WTC11 (cell line): ENCODE measurements around the gene GRM7. TPM values are rescaled to one million over a fixed set of nuclear protein-coding genes. Genes with fewer than 3 reads are reported as not detected.

Experiments
- ATAC-seq: fragments of 200-7000 bp; cut with Tn5 transposase; 2 replicates; pipeline ENCODE4 v1.10.0; 2021; ENCODE audit warnings: mild to moderate bottlenecking, moderate library complexity
- CTCF ChIA-PET: fragments of 300-600 bp; sonication (Branson Sonifier 250); formaldehyde crosslinking; loops from one replicate; lab custom pipeline; 2021; ENCODE audit warnings: antibody characterized with exemption; lab: Charles Lee
- POLR2A ChIA-PET: fragments of 350-600 bp; sonication (Branson Sonifier 250); formaldehyde crosslinking; loops from one replicate; lab custom pipeline; 2021; ENCODE audit warnings: antibody characterized with exemption; lab: Charles Lee
- DNase-seq: peaks from one replicate; pipeline ENCODE4 v3.0.0; 2021; ENCODE audit warnings: low spot score
- H3K27ac Mint-ChIP-seq: 2 replicates; pipeline ENCODE4 v1.8.0; 2021; ENCODE audit warnings: mixed read lengths
- H3K27me3 Mint-ChIP-seq: 2 replicates; pipeline ENCODE4 v1.8.0; 2021; ENCODE audit warnings: low read depth, mild to moderate bottlenecking, moderate library complexity, mixed read lengths
- H3K36me3 Mint-ChIP-seq: 2 replicates; pipeline ENCODE4 v1.8.0; 2021; ENCODE audit warnings: mixed read lengths
- H3K4me1 Mint-ChIP-seq: 2 replicates; pipeline ENCODE4 v1.8.0; 2022; ENCODE audit warnings: mixed read lengths
- H3K4me3 Mint-ChIP-seq: 2 replicates; pipeline ENCODE4 v1.8.0; 2021; ENCODE audit warnings: mild to moderate bottlenecking, moderate library complexity, mixed read lengths
- H3K9me3 Mint-ChIP-seq: 2 replicates; pipeline ENCODE4 v1.8.0; 2021; ENCODE audit warnings: mixed read lengths
- FOXK1 ChIP-seq: sonication (generic); formaldehyde crosslinking; IDR thresholded peaks from 2 replicates; pipeline ENCODE4 v1.8.0; 2022; ENCODE audit warnings: mild to moderate bottlenecking, moderate library complexity, missing genetic modification reagents
- FOXP1 ChIP-seq: sonication (generic); formaldehyde crosslinking; IDR thresholded peaks from 2 replicates; pipeline ENCODE4 v1.8.0; 2022; ENCODE audit warnings: missing genetic modification reagents, mild to moderate bottlenecking, moderate library complexity, borderline replicate concordance
- GTF2I ChIP-seq: fragments of 250-450 bp; sonication (Bioruptor Pico); conservative IDR thresholded peaks from 2 replicates; pipeline ENCODE4 v1.4.0; 2021; ENCODE audit warnings: mild to moderate bottlenecking
- HMGA2 ChIP-seq: fragments of 250-450 bp; sonication (Bioruptor Pico); IDR thresholded peaks from 2 replicates; pipeline ENCODE4 v1.4.0; 2021; ENCODE audit warnings: mild to moderate bottlenecking, moderate library complexity
- PRRX2 ChIP-seq: fragments of 250-450 bp; sonication (Bioruptor Pico); IDR thresholded peaks from 2 replicates; pipeline ENCODE4 v1.8.0; 2021; ENCODE audit warnings: mild to moderate bottlenecking
- TP53 ChIP-seq: sonication (generic); formaldehyde crosslinking; IDR thresholded peaks from 2 replicates; pipeline ENCODE4 v1.8.1; 2023; ENCODE audit warnings: mild to moderate bottlenecking, missing genetic modification reagents
- ZNF121 ChIP-seq: sonication (generic); formaldehyde crosslinking; IDR thresholded peaks from 2 replicates; pipeline ENCODE4 v1.8.0; 2023; ENCODE audit warnings: missing genetic modification reagents
- ZNF671 ChIP-seq: fragments of 250-450 bp; sonication (Bioruptor Pico); IDR thresholded peaks from 2 replicates; pipeline ENCODE4 v1.8.0; 2021; ENCODE audit warnings: mild to moderate bottlenecking
- total RNA-seq: library from RNA; stranded (reverse); gene quantifications from 3 replicates; pipeline ENCODE4 v1.2.3, GENCODE V29; 2021
- TF ChIP-seq, protein P1 (sequence below): sonication (generic); formaldehyde crosslinking; IDR thresholded peaks from 2 replicates; pipeline ENCODE4 v1.8.1; 2023; ENCODE audit warnings: mild to moderate bottlenecking, missing genetic modification reagents
- TF ChIP-seq, protein P2 (sequence below): sonication (generic); formaldehyde crosslinking; IDR thresholded peaks from 2 replicates; pipeline ENCODE4 v1.8.1; 2022; ENCODE audit warnings: mild to moderate bottlenecking, missing genetic modification reagents, moderate library complexity, borderline replicate concordance
- TF ChIP-seq, protein P3 (sequence below): sonication (generic); formaldehyde crosslinking; IDR thresholded peaks from 2 replicates; pipeline ENCODE4 v1.8.0; 2022; ENCODE audit warnings: mild to moderate bottlenecking, missing genetic modification reagents
- TF ChIP-seq, protein P4 (sequence below): sonication (generic); formaldehyde crosslinking; IDR thresholded peaks from 2 replicates; pipeline ENCODE4 v1.8.1; 2023; ENCODE audit warnings: mild to moderate bottlenecking, missing genetic modification reagents, moderate library complexity
- TF ChIP-seq, protein P5 (sequence below): fragments of 200-600 bp; IDR thresholded peaks from 2 replicates; pipeline ENCODE4 v1.8.0; 2022; ENCODE audit warnings: antibody characterized with exemption
- TF ChIP-seq, protein P6 (sequence below): sonication (generic); formaldehyde crosslinking; IDR thresholded peaks from 2 replicates; pipeline ENCODE4 v1.8.1; 2022; ENCODE audit warnings: low read depth, mild to moderate bottlenecking, moderate library complexity, missing genetic modification reagents, borderline replicate concordance
- TF ChIP-seq, protein P7 (sequence below): sonication (generic); formaldehyde crosslinking; conservative IDR thresholded peaks from 2 replicates; pipeline ENCODE4 v1.8.1; 2023; ENCODE audit warnings: mild to moderate bottlenecking, low read depth, missing genetic modification reagents, moderate library complexity
- TF ChIP-seq, protein P8 (sequence below): sonication (generic); formaldehyde crosslinking; IDR thresholded peaks from 2 replicates; pipeline ENCODE4 v1.8.0; 2023; ENCODE audit warnings: missing genetic modification reagents
- TF ChIP-seq, protein P9 (sequence below): fragments of 250-450 bp; sonication (Bioruptor Pico); conservative IDR thresholded peaks from 2 replicates; pipeline ENCODE4 v1.9.0; 2021; ENCODE audit warnings: mild to moderate bottlenecking

Gene GRM7
- total RNA-seq, 1 experiment from 2014 or later: 0.42 TPM

GRCh38 chr3:6827453-6827852 lies 33.5 kb upstream of the GRM7 start (continued):
- TF ChIP-seq, protein P1, sequence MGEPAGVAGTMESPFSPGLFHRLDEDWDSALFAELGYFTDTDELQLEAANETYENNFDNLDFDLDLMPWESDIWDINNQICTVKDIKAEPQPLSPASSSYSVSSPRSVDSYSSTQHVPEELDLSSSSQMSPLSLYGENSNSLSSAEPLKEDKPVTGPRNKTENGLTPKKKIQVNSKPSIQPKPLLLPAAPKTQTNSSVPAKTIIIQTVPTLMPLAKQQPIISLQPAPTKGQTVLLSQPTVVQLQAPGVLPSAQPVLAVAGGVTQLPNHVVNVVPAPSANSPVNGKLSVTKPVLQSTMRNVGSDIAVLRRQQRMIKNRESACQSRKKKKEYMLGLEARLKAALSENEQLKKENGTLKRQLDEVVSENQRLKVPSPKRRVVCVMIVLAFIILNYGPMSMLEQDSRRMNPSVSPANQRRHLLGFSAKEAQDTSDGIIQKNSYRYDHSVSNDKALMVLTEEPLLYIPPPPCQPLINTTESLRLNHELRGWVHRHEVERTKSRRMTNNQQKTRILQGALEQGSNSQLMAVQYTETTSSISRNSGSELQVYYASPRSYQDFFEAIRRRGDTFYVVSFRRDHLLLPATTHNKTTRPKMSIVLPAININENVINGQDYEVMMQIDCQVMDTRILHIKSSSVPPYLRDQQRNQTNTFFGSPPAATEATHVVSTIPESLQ (CRISPR knock-in tag): no peak
- TF ChIP-seq, protein P2, sequence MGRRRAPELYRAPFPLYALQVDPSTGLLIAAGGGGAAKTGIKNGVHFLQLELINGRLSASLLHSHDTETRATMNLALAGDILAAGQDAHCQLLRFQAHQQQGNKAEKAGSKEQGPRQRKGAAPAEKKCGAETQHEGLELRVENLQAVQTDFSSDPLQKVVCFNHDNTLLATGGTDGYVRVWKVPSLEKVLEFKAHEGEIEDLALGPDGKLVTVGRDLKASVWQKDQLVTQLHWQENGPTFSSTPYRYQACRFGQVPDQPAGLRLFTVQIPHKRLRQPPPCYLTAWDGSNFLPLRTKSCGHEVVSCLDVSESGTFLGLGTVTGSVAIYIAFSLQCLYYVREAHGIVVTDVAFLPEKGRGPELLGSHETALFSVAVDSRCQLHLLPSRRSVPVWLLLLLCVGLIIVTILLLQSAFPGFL (CRISPR knock-in tag): no peak
- TF ChIP-seq HMGA2 (CRISPR knock-in tag) (no peak), TP53 (CRISPR knock-in tag) (no peak), FOXP1 (CRISPR knock-in tag) (no peak), FOXK1 (CRISPR knock-in tag) (no peak), PRRX2 (CRISPR knock-in tag) (no peak)
- TF ChIP-seq, protein P3, sequence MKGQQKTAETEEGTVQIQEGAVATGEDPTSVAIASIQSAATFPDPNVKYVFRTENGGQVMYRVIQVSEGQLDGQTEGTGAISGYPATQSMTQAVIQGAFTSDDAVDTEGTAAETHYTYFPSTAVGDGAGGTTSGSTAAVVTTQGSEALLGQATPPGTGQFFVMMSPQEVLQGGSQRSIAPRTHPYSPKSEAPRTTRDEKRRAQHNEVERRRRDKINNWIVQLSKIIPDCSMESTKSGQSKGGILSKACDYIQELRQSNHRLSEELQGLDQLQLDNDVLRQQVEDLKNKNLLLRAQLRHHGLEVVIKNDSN (CRISPR knock-in tag): no peak
- TF ChIP-seq, protein P4, sequence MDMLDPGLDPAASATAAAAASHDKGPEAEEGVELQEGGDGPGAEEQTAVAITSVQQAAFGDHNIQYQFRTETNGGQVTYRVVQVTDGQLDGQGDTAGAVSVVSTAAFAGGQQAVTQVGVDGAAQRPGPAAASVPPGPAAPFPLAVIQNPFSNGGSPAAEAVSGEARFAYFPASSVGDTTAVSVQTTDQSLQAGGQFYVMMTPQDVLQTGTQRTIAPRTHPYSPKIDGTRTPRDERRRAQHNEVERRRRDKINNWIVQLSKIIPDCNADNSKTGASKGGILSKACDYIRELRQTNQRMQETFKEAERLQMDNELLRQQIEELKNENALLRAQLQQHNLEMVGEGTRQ (CRISPR knock-in tag): no peak
- TF ChIP-seq, protein P5, sequence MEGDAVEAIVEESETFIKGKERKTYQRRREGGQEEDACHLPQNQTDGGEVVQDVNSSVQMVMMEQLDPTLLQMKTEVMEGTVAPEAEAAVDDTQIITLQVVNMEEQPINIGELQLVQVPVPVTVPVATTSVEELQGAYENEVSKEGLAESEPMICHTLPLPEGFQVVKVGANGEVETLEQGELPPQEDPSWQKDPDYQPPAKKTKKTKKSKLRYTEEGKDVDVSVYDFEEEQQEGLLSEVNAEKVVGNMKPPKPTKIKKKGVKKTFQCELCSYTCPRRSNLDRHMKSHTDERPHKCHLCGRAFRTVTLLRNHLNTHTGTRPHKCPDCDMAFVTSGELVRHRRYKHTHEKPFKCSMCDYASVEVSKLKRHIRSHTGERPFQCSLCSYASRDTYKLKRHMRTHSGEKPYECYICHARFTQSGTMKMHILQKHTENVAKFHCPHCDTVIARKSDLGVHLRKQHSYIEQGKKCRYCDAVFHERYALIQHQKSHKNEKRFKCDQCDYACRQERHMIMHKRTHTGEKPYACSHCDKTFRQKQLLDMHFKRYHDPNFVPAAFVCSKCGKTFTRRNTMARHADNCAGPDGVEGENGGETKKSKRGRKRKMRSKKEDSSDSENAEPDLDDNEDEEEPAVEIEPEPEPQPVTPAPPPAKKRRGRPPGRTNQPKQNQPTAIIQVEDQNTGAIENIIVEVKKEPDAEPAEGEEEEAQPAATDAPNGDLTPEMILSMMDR: no peak

GRCh38 chr3:6844723-6845122 lies 16.2 kb upstream of the GRM7 start:
- CTCF ChIA-PET: no interaction called here

More at GRCh38 chr3:6844723-6845122, 16.2 kb upstream of the GRM7 start:
- Mint-ChIP-seq H3K36me3 (peaks cover 18% of the 10 kb centered on the region), H3K9me3 (peaks cover 37% of the 10 kb centered on the region), H3K4me3 (no peak overlapping the region), H3K27ac (no peak overlapping the region), H3K4me1 (no peaks in the 10 kb centered on the region), H3K27me3 (peaks cover 3% of the 10 kb centered on the region; the same call in 1 of the 2 replicates)
- ATAC-seq (no peak), DNase-seq (no peak)
- POLR2A ChIA-PET: no interaction called here
- no peak for TF ChIP-seq GTF2I
- TF ChIP-seq, protein P6, sequence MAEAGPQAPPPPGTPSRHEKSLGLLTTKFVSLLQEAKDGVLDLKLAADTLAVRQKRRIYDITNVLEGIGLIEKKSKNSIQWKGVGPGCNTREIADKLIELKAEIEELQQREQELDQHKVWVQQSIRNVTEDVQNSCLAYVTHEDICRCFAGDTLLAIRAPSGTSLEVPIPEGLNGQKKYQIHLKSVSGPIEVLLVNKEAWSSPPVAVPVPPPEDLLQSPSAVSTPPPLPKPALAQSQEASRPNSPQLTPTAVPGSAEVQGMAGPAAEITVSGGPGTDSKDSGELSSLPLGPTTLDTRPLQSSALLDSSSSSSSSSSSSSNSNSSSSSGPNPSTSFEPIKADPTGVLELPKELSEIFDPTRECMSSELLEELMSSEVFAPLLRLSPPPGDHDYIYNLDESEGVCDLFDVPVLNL (CRISPR knock-in tag): no peak
- no peak for TF ChIP-seq TP53 (CRISPR knock-in tag)
- TF ChIP-seq, protein P7, sequence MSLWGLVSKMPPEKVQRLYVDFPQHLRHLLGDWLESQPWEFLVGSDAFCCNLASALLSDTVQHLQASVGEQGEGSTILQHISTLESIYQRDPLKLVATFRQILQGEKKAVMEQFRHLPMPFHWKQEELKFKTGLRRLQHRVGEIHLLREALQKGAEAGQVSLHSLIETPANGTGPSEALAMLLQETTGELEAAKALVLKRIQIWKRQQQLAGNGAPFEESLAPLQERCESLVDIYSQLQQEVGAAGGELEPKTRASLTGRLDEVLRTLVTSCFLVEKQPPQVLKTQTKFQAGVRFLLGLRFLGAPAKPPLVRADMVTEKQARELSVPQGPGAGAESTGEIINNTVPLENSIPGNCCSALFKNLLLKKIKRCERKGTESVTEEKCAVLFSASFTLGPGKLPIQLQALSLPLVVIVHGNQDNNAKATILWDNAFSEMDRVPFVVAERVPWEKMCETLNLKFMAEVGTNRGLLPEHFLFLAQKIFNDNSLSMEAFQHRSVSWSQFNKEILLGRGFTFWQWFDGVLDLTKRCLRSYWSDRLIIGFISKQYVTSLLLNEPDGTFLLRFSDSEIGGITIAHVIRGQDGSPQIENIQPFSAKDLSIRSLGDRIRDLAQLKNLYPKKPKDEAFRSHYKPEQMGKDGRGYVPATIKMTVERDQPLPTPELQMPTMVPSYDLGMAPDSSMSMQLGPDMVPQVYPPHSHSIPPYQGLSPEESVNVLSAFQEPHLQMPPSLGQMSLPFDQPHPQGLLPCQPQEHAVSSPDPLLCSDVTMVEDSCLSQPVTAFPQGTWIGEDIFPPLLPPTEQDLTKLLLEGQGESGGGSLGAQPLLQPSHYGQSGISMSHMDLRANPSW (CRISPR knock-in tag): no peak
- TF ChIP-seq, protein P8, sequence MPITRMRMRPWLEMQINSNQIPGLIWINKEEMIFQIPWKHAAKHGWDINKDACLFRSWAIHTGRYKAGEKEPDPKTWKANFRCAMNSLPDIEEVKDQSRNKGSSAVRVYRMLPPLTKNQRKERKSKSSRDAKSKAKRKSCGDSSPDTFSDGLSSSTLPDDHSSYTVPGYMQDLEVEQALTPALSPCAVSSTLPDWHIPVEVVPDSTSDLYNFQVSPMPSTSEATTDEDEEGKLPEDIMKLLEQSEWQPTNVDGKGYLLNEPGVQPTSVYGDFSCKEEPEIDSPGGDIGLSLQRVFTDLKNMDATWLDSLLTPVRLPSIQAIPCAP (CRISPR knock-in tag): no peak
- TF ChIP-seq, protein P1 (CRISPR knock-in tag): no peak
- TF ChIP-seq, protein P9, sequence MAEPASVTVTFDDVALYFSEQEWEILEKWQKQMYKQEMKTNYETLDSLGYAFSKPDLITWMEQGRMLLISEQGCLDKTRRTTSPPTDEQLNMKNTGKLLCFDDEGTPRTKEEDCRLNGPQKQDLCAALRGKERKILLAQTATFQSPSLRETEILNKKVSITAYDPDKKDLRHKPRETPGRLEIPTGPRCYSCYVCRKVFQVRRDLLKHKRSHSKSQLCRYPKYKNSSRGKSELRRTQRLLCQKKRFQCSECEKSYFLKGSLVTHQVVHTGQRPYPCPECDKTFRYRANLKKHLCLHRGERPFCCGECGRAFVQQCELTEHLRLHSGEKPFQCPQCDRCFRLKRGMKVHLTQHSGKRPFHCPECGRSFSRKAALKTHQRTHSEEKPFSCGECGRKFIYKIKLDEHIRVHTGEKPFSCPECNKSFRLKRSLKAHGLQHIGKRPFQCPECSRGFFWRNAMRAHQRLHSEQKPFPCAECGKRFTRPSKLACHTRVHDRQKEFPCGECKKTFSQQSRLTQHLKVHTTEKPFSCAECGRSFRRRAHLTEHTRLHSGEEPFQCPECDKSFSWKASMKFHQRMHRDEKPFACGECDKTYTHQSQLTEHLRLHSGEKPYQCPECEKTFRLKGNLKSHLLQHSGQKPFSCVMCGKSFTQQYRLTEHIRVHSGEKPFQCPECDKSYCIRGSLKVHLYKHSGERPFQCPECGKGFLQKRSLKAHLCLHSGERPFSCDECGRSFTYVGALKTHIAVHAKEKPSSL (CRISPR knock-in tag): no peak
- TF ChIP-seq ZNF121 (CRISPR knock-in tag): no peak
- no peak for TF ChIP-seq FOXP1 (CRISPR knock-in tag)
- TF ChIP-seq ZNF671 (CRISPR knock-in tag): no peak
